ENCODE data around the gene GDF7. TPM values are rescaled to one million over a fixed set of nuclear protein-coding genes. Genes with fewer than 3 reads are reported as not detected.

The GDF7 gene
- total and polyA plus RNA-seq, 10 of the 15 experiments (the other 5 are each of a cell fraction or from before 2014, with no cell fraction given) = 0.02 to 0.11 (median 0.04) TPM; not detected in 1

- Histone ChIP-seq H4K20me1 (ENCODE audit: control insufficient read depth, insufficient read depth) (no peaks in the 10 kb centered on the region), H3K36me3 (ENCODE audit: control insufficient read depth in 2 of 2, insufficient read depth in 2 of 2, low read length in 1 of 2) (no peaks in the 10 kb centered on the region), H3K9ac (ENCODE audit: control insufficient read depth, insufficient read depth, low read length) (no peak overlapping the region), H3K9me3 (replicated peaks; ENCODE audit: control insufficient read depth, insufficient read depth, low read length) (no peaks in the 10 kb centered on the region), H3K27me3 (replicated peaks in 1 of 2; ENCODE audit: control insufficient read depth in 2 of 2, insufficient read depth in 2 of 2, low read length in 1 of 2) (no peaks in the 10 kb centered on the region), H3K4me3 (no peak overlapping the region), H3K79me2 (ENCODE audit: control insufficient read depth, insufficient read depth, low read length) (no peaks in the 10 kb centered on the region), H3K4me1 (ENCODE audit: control insufficient read depth, insufficient read depth, low read length) (no peaks in the 10 kb centered on the region), H3K27ac (ENCODE audit: control insufficient read depth, insufficient read depth) (no peak overlapping the region), H3K4me2 (ENCODE audit: control insufficient read depth, insufficient read depth) (no peak overlapping the region), H2AFZ (ENCODE audit: control insufficient read depth, low read depth, low read length) (no peak overlapping the region)
- ATAC-seq (no peak), DNase-seq (ENCODE audit: low read depth, low spot score) (no peak), FAIRE-seq (no peak)
- SMC1A ChIA-PET (ENCODE audit: uncharacterized antibody, unreplicated experiment) = no interaction called here
- 78% methylated on average over 12 of the region's 12 CpGs for WGBS (ENCODE audit: insufficient coverage, insufficient replicate concordance, low lambda C conversion rate, missing lambda C conversion rate)
- RAD21 ChIA-PET (ENCODE audit: unreplicated experiment) = no interaction called here
- TF ChIP-seq ATF2 (IDR thresholded peaks at IDR 0.05; ENCODE audit: low read length) = no peak
- TF ChIP-seq RCOR1 (conservative IDR thresholded peaks at IDR 0.05; ENCODE audit: low read depth, low read length) = no peak
- no peak for TF ChIP-seq NKRF (conservative IDR thresholded peaks at IDR 0.05)
- TF ChIP-seq CBX5 (IDR thresholded peaks at IDR 0.05; ENCODE audit: low read depth) = no peak
- no peak for TF ChIP-seq POU2F2 (IDR thresholded peaks at IDR 0.05; ENCODE audit: borderline replicate concordance, low read depth, low read length)
- TF ChIP-seq ZBTB4 (CRISPR knock-in tag; IDR thresholded peaks at IDR 0.05) = no peak
- no peak for TF ChIP-seq ASH2L (IDR thresholded peaks at IDR 0.05; ENCODE audit: borderline replicate concordance, low read depth)
- no peak for TF ChIP-seq BRCA1 (IDR thresholded peaks at IDR 0.05; ENCODE audit: low read depth, low read length)
- TF ChIP-seq SPI1 (IDR thresholded peaks at IDR 0.05; ENCODE audit: borderline replicate concordance, insufficient read depth, low read depth, low read length) = no peak
- TF ChIP-seq TBL1XR1 (IDR thresholded peaks at IDR 0.05; ENCODE audit: low read depth, low read length) = no peak
- no peak for TF ChIP-seq MAX (IDR thresholded peaks at IDR 0.05; ENCODE audit: low read depth, low read length)
- no peak for TF ChIP-seq RAD21 (IDR thresholded peaks at IDR 0.05; ENCODE audit: insufficient read depth, low read depth, low read length)
- TF ChIP-seq DPF2 (IDR thresholded peaks at IDR 0.05) = no peak
- POLR2A ChIA-PET = no interaction called here
- CTCF ChIA-PET = interaction anchor here (1.1 kb wide), 1 partner anchor 96 kb away, joined by 3 read pairs; no protein-coding TSS in a partner anchor
- intact Hi-C loops (cut with micrococcal nuclease; ENCODE audit: unreplicated experiment) (no loop called here), in situ Hi-C loops (cut with MboI) (no loop called here)
- no TSS peak for BruUV-seq (replicated peaks)
Observed at GRCh38 chr2:20621366-20622295, 45.3 kb upstream of the GDF7 start.
